ENCODE measurements around the gene ARFGAP1. TPM values are rescaled to one million over a fixed set of nuclear protein-coding genes. Genes with fewer than 3 reads are reported as not detected.
"Not testable (repeated sequence)": the region's sequence is repeated elsewhere in the genome, so short reads cannot be mapped to it uniquely, and the experiment has no call there.

ARFGAP1 gene
- total and polyA plus RNA-seq, 10 of the 15 experiments (the other 5 are each of a cell fraction or from before 2014, with no cell fraction given) = 0.45 to 79.9 (median 30.8) TPM

GRCh38 chr20:63334356-63334755, 61.7 kb downstream of the ARFGAP1 start (continued):
- TF ChIP-seq ZNF217 (IDR thresholded peaks at IDR 0.05) = no peak

GRCh38 chr20:63335060-63335459, 62.4 kb downstream of the ARFGAP1 start:
- SMC1A ChIA-PET (ENCODE audit: uncharacterized antibody, unreplicated experiment); intact Hi-C loops (cut with micrococcal nuclease; ENCODE audit: unreplicated experiment); H3K27ac ChIP-seq (ENCODE audit: control insufficient read depth, insufficient read depth); CTCF ChIA-PET; H4K20me1 ChIP-seq (ENCODE audit: control insufficient read depth, insufficient read depth); POLR2A ChIA-PET; BruUV-seq (replicated peaks); H3K9me3 ChIP-seq (replicated peaks; ENCODE audit: control insufficient read depth, insufficient read depth, low read length); H3K4me3 ChIP-seq; H2AFZ ChIP-seq (ENCODE audit: control insufficient read depth, low read depth, low read length); H3K4me1 ChIP-seq (ENCODE audit: control insufficient read depth, insufficient read depth, low read length); FAIRE-seq; H3K27me3 ChIP-seq (replicated peaks in 1 of 2; ENCODE audit: control insufficient read depth in 2 of 2, insufficient read depth in 2 of 2, low read length in 1 of 2); H3K36me3 ChIP-seq (ENCODE audit: control insufficient read depth in 2 of 2, insufficient read depth in 2 of 2, low read length in 1 of 2); H3K4me2 ChIP-seq (ENCODE audit: control insufficient read depth, insufficient read depth); H3K9ac ChIP-seq (ENCODE audit: control insufficient read depth, insufficient read depth, low read length); RAD21 ChIA-PET (ENCODE audit: unreplicated experiment); in situ Hi-C loops (cut with MboI); H3K79me2 ChIP-seq (ENCODE audit: control insufficient read depth, insufficient read depth, low read length); DNase-seq (ENCODE audit: low read depth, low spot score); ATAC-seq: not testable (repeated sequence)
- WGBS (ENCODE audit: insufficient coverage, insufficient replicate concordance, low lambda C conversion rate, missing lambda C conversion rate) = 43% methylated on average over 9 of the region's 9 CpGs
- TF ChIP-seq YY1 (IDR thresholded peaks at IDR 0.05; ENCODE audit: low read depth, low read length) = peak; percentile 80

GRCh38 chr20:63335711-63336110, 63.1 kb downstream of the ARFGAP1 start:
- ChIA-PET RAD21 (ENCODE audit: unreplicated experiment) (no interaction called here), CTCF (no interaction called here), SMC1A (ENCODE audit: uncharacterized antibody, unreplicated experiment) (no interaction called here), POLR2A (no interaction called here)
- no peak overlapping the region for H3K4me3 ChIP-seq
- DNase-seq (ENCODE audit: low read depth, low spot score) (no peak), ATAC-seq (no peak), FAIRE-seq (no peak)
- H4K20me1 ChIP-seq (ENCODE audit: control insufficient read depth, insufficient read depth) = no peaks in the 10 kb centered on the region
- BruUV-seq (replicated peaks) = no TSS peak
- H3K9ac ChIP-seq (ENCODE audit: control insufficient read depth, insufficient read depth, low read length) = no peak overlapping the region
- H3K79me2 ChIP-seq (ENCODE audit: control insufficient read depth, insufficient read depth, low read length) = no peaks in the 10 kb centered on the region
- no peak overlapping the region for H3K4me2 ChIP-seq (ENCODE audit: control insufficient read depth, insufficient read depth)
- H3K27ac ChIP-seq (ENCODE audit: control insufficient read depth, insufficient read depth) = no peak overlapping the region
- no peak overlapping the region for H2AFZ ChIP-seq (ENCODE audit: control insufficient read depth, low read depth, low read length)
- intact Hi-C loops (cut with micrococcal nuclease; ENCODE audit: unreplicated experiment) = no loop called here
- no peaks in the 10 kb centered on the region for H3K4me1 ChIP-seq (ENCODE audit: control insufficient read depth, insufficient read depth, low read length)
- in situ Hi-C loops (cut with MboI) = no loop called here
- peaks cover 2% of the 10 kb centered on the region; the same call in 2 of the 3 replicates for H3K9me3 ChIP-seq (replicated peaks; ENCODE audit: control insufficient read depth, insufficient read depth, low read length)
- no peaks in the 10 kb centered on the region for H3K36me3 ChIP-seq (ENCODE audit: control insufficient read depth in 2 of 2, insufficient read depth in 2 of 2, low read length in 1 of 2)
- 78% methylated on average over 9 of the region's 9 CpGs for WGBS (ENCODE audit: insufficient coverage, insufficient replicate concordance, low lambda C conversion rate, missing lambda C conversion rate)
- H3K27me3 ChIP-seq (replicated peaks in 1 of 2; ENCODE audit: control insufficient read depth in 2 of 2, insufficient read depth in 2 of 2, low read length in 1 of 2) = no peaks in the 10 kb centered on the region
- no peak for TF ChIP-seq ZZZ3 (IDR thresholded peaks at IDR 0.05; ENCODE audit: control insufficient read depth, insufficient read length, low read depth)
- TF ChIP-seq TCF3 (IDR thresholded peaks at IDR 0.05; ENCODE audit: borderline replicate concordance, insufficient read depth, low read depth, low read length) = no peak
- TF ChIP-seq PKNOX1 (IDR thresholded peaks at IDR 0.05) = no peak
- no peak for TF ChIP-seq ESRRA (IDR thresholded peaks at IDR 0.05; ENCODE audit: low read length)
- TF ChIP-seq HDGF (IDR thresholded peaks at IDR 0.05) = no peak
- no peak for TF ChIP-seq IKZF2 (IDR thresholded peaks at IDR 0.05)
- no peak for TF ChIP-seq CTCF (IDR thresholded peaks at IDR 0.05 in 2 of 3, conservative IDR thresholded peaks at IDR 0.05 in 1 of 3; ENCODE audit: control insufficient read depth in 2 of 3, extremely low read depth in 1 of 3, insufficient read depth in 1 of 3, low read depth in 3 of 3, low read length in 3 of 3)
- no peak for TF ChIP-seq BACH1 (IDR thresholded peaks at IDR 0.05; ENCODE audit: borderline replicate concordance)
- no peak for TF ChIP-seq PAX8 (IDR thresholded peaks at IDR 0.05)
- TF ChIP-seq KLF5 (IDR thresholded peaks at IDR 0.05; ENCODE audit: partially characterized antibody) = no peak
- no peak for TF ChIP-seq MYC (IDR thresholded peaks at IDR 0.05; ENCODE audit: insufficient read depth, insufficient read length, insufficient replicate concordance, low read length, severe bottlenecking)
- no peak for TF ChIP-seq CHD1 (IDR thresholded peaks at IDR 0.05; ENCODE audit: low read depth, low read length)
- no peak for TF ChIP-seq PML (IDR thresholded peaks at IDR 0.05; ENCODE audit: low read length)
- TF ChIP-seq HDAC2 (IDR thresholded peaks at IDR 0.05) = no peak
- no peak for TF ChIP-seq NR2F1 (conservative IDR thresholded peaks at IDR 0.05)

All from GM12878 (cell line).